Measurements from ENCODE around the gene CECR2. TPM values are rescaled to one million over a fixed set of nuclear protein-coding genes. Genes with fewer than 3 reads are reported as not detected.
A peak's percentile ranks its signal among the peaks of the same experiment; 100 is the strongest.

CECR2 gene
- total and polyA plus RNA-seq, 2 of the 8 experiments (the other 6 are each of a cell fraction or from before 2014, with no cell fraction given) = 18.3 to 123 TPM

- H2AK5ac ChIP-seq (ENCODE audit: low read depth, low read length) = 0 out of 2 replicates have a peak overlapping the region, but pooled peaks have one; percentile 67
- H3K14ac ChIP-seq (ENCODE audit: insufficient read length) = no peak overlapping the region
- H2BK5ac ChIP-seq (ENCODE audit: low read depth, low read length) = 0 out of 2 replicates have a peak overlapping the region, but pooled peaks have one; percentile 6
- H3K56ac ChIP-seq (replicated peaks; ENCODE audit: insufficient read length, low read depth, low read length) = no peak overlapping the region
- no peak for FAIRE-seq
- no peak for DNase-seq (ENCODE audit: low read depth in 1 of 2, low spot score in 2 of 2)
- H2AFZ ChIP-seq (ENCODE audit: low read length) = no peak overlapping the region; the same call in 1 of the 2 replicates
- peak overlapping the region; percentile 38 for H3K27ac ChIP-seq (ENCODE audit: low read depth, low read length)
- no peaks in the 10 kb centered on the region for H3K9me3 ChIP-seq (ENCODE audit: insufficient read depth in 2 of 2, low read depth in 1 of 2, low read length in 1 of 2)
- POLR2A ChIA-PET (ENCODE audit: partially characterized antibody) = interaction anchor here (0.7 to 2.0 kb wide), 6 partner anchors 9 to 66 kb away, joined by 3 to 16 read pairs (median 3); no protein-coding TSS in a partner anchor
- no peak overlapping the region for H3K4me2 ChIP-seq (ENCODE audit: insufficient read depth in 1 of 2, low read depth in 2 of 2, low read length in 2 of 2)
- no peak overlapping the region for H2BK20ac ChIP-seq (ENCODE audit: low read length)
- no peak overlapping the region for H4K91ac ChIP-seq (replicated peaks; ENCODE audit: insufficient read length, low read length)
- H3K23me2 ChIP-seq (ENCODE audit: low read depth, low read length) = no peaks in the 10 kb centered on the region
- no peak overlapping the region for H3K4me3 ChIP-seq (ENCODE audit: extremely low read depth in 1 of 4, insufficient read depth in 2 of 4, low read depth in 3 of 4, low read length in 4 of 4)
- H3K18ac ChIP-seq (ENCODE audit: extremely low read depth, low read length) = 0 out of 2 replicates have a peak overlapping the region, but pooled peaks have one; percentile 26
- H2BK120ac ChIP-seq (replicated peaks; ENCODE audit: low read depth, low read length) = no peak overlapping the region
- no peak overlapping the region for H3K23ac ChIP-seq (ENCODE audit: insufficient read length)
- H3K79me1 ChIP-seq (ENCODE audit: low read depth, low read length) = no peaks in the 10 kb centered on the region
- no peaks in the 10 kb centered on the region for H3K27me3 ChIP-seq (replicated peaks in 1 of 4; ENCODE audit: control insufficient read depth in 3 of 4, extremely low read depth in 1 of 4, insufficient read depth in 3 of 4, low read length in 3 of 4)
- H3K9ac ChIP-seq (replicated peaks in 1 of 4; ENCODE audit: extremely low read depth in 1 of 4, low read depth in 3 of 4, low read length in 3 of 4) = no peak overlapping the region; a peak in 1 of 7 replicates
- no peaks in the 10 kb centered on the region for H4K20me1 ChIP-seq (replicated peaks in 1 of 2; ENCODE audit: control insufficient read depth in 1 of 2, insufficient read depth in 2 of 2, low read length in 2 of 2)
- peaks cover 3 to 8% (median 6%) of the 10 kb centered on the region in 4 experiments; a peak in 5 of 7 replicates for H3K4me1 ChIP-seq (replicated peaks in 1 of 4; ENCODE audit: control insufficient read depth in 3 of 4, insufficient read depth in 4 of 4, low read length in 3 of 4)
- H3K79me2 ChIP-seq (ENCODE audit: control insufficient read depth in 1 of 2, insufficient read depth in 2 of 2, low read length in 2 of 2) = no peaks in the 10 kb centered on the region
- CTCF ChIA-PET (ENCODE audit: partially characterized antibody) = interaction anchor here (0.7 to 1.7 kb wide), 3 partner anchors 13 to 25 kb away, joined by 3 to 6 read pairs (median 3); no protein-coding TSS in a partner anchor
- no peak overlapping the region for H3K4ac ChIP-seq (replicated peaks; ENCODE audit: insufficient read length, low read depth, low read length)
- H4K8ac ChIP-seq (ENCODE audit: extremely low read depth, insufficient read depth, low read length) = peak overlapping the region; percentile 28; the same call in 1 of the 2 replicates
- H2BK12ac ChIP-seq (ENCODE audit: low read depth, low read length) = peak overlapping the region; percentile 40; the same call in 1 of the 2 replicates
- H4K5ac ChIP-seq (ENCODE audit: insufficient read length, low read depth, low read length) = no peak overlapping the region
- no peaks in the 10 kb centered on the region for H3K36me3 ChIP-seq (ENCODE audit: control insufficient read depth in 2 of 4, insufficient read depth in 4 of 4, low read length in 3 of 4)
- WGBS, 2 experiments (ENCODE audit: extremely low coverage in 1 of 2, insufficient coverage in 1 of 2, insufficient read length in 1 of 2, insufficient replicate concordance in 2 of 2, low coverage in 1 of 2, low lambda C conversion rate in 2 of 2, missing lambda C conversion rate in 1 of 2) = 88% methylated on average over 21 of the region's 21 CpGs; no CpG with 5 or more reads in 1 of the 2 experiments
- H2BK15ac ChIP-seq (ENCODE audit: low read length) = peak overlapping the region; percentile 21; the same call in 1 of the 2 replicates
- TF ChIP-seq RXRA (IDR thresholded peaks at IDR 0.05; ENCODE audit: insufficient read depth, low read depth, low read length) = no peak
- no peak for TF ChIP-seq CTBP2 (IDR thresholded peaks at IDR 0.05; ENCODE audit: borderline replicate concordance, insufficient read depth, insufficient read length, low read length)
- no peak for TF ChIP-seq HDAC6 (IDR thresholded peaks at IDR 0.05; ENCODE audit: low read depth, low read length)
- TF ChIP-seq BACH1 (IDR thresholded peaks at IDR 0.05; ENCODE audit: low read length) = no peak
- no peak for TF ChIP-seq BCL11A (IDR thresholded peaks at IDR 0.05; ENCODE audit: low read depth in 2 of 2, low read length in 2 of 2)
- TF ChIP-seq CHD2 (IDR thresholded peaks at IDR 0.05; ENCODE audit: low read length) = no peak
- no peak for TF ChIP-seq POLR2AphosphoS5 (IDR thresholded peaks at IDR 0.05; ENCODE audit: low read depth, low read length)
- TF ChIP-seq YY1 (IDR thresholded peaks at IDR 0.05; ENCODE audit: low read depth, low read length) = no peak
- TF ChIP-seq ASH2L (IDR thresholded peaks at IDR 0.05; ENCODE audit: low read length) = no peak
- TF ChIP-seq NRF1 (IDR thresholded peaks at IDR 0.05; ENCODE audit: low read depth, low read length) = no peak
- TF ChIP-seq BRCA1 (IDR thresholded peaks at IDR 0.05; ENCODE audit: low read depth, low read length) = no peak
- TF ChIP-seq EGR1 (IDR thresholded peaks at IDR 0.05; ENCODE audit: borderline replicate concordance, low read depth, low read length) = no peak
- TF ChIP-seq SIX5 (IDR thresholded peaks at IDR 0.05; ENCODE audit: low read depth, low read length) = no peak
These were observed 201.8 kb downstream of the CECR2 start for GRCh38 chr22:17570851-17571631.
